HEK293T (cell line): ENCODE data around the gene PNN.

Experiments used
- ARNT ChIP-seq: fragments of 450-650 bp; IDR thresholded peaks from 2 replicates; pipeline ENCODE4 v1.6.1; 2017; ENCODE audit warnings: mild to moderate bottlenecking
- BHLHE40 ChIP-seq: fragments of 450-650 bp; IDR thresholded peaks from 2 replicates; pipeline ENCODE4 v1.6.1; 2016; ENCODE audit warnings: mild to moderate bottlenecking, moderate library complexity, borderline replicate concordance
- ELF4 ChIP-seq: fragments of 450-650 bp; IDR thresholded peaks from 2 replicates; pipeline ENCODE4 v1.6.1; 2017; ENCODE audit warnings: antibody characterized with exemption
- FOXA1 ChIP-seq: fragments of 450-650 bp; IDR thresholded peaks from 2 replicates; pipeline ENCODE4 v1.6.1; 2016; ENCODE audit warnings: mild to moderate bottlenecking
- FOXK2 ChIP-seq: fragments of 450-650 bp; IDR thresholded peaks from 2 replicates; pipeline ENCODE4 v1.6.1; 2016; ENCODE audit warnings: mild to moderate bottlenecking
- FOXM1 ChIP-seq: fragments of 450-650 bp; IDR thresholded peaks from 2 replicates; pipeline ENCODE4 v1.6.1; 2017; ENCODE audit warnings: mild to moderate bottlenecking, borderline replicate concordance
- LEF1 ChIP-seq: fragments of 450-650 bp; IDR thresholded peaks from 2 replicates; pipeline ENCODE4 v1.6.1; 2017; ENCODE audit warnings: mild to moderate bottlenecking, borderline replicate concordance
- NFRKB ChIP-seq: fragments of 450-650 bp; IDR thresholded peaks from 2 replicates; pipeline ENCODE4 v1.6.1; 2016; ENCODE audit warnings: mild to moderate bottlenecking, moderate library complexity
- SP1 ChIP-seq: fragments of 450-650 bp; IDR thresholded peaks from 2 replicates; pipeline ENCODE4 v1.6.1; 2017
- SUZ12 ChIP-seq: fragments of 450-650 bp; IDR thresholded peaks from 2 replicates; pipeline ENCODE4 v1.6.1; 2016; ENCODE audit warnings: mild to moderate bottlenecking
- ZNF384 ChIP-seq: fragments of 450-650 bp; IDR thresholded peaks from 2 replicates; pipeline ENCODE4 v1.6.1; 2016

GRCh38 chr14:39181693-39182047 lies 6.6 kb downstream of the PNN start:
- TF ChIP-seq ELF4 (no peak), FOXM1 (no peak), SP1 (no peak), NFRKB (no peak), FOXA1 (no peak), BHLHE40 (no peak), ZNF384 (no peak), SUZ12 (no peak), FOXK2 (no peak), LEF1 (no peak), ARNT (no peak)
